Stimulated activated CD8-positive, alpha-beta memory T cell treated with anti-CD3 and anti-CD28 coated beads, Interleukin-7, amount 100 ng/mL, for 1 hour (primary cell): ENCODE measurements around the gene AIDA.
"Not testable (repeated sequence)": the region's sequence is repeated elsewhere in the genome, so short reads cannot be mapped to it uniquely, and the experiment has no call there.

Experiments
- DNase-seq, 2 donors: peaks; one replicate each; pipeline ENCODE4 v3.0.0-alpha.2; 2020; ENCODE audit warnings: low read depth in 2 of 2

The AIDA gene, protein sequence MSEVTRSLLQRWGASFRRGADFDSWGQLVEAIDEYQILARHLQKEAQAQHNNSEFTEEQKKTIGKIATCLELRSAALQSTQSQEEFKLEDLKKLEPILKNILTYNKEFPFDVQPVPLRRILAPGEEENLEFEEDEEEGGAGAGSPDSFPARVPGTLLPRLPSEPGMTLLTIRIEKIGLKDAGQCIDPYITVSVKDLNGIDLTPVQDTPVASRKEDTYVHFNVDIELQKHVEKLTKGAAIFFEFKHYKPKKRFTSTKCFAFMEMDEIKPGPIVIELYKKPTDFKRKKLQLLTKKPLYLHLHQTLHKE

GRCh38 chr1:222712253-222713090, at the start of gene AIDA, which contains the start of gene BROX:
Gene AIDA, minus strand, starts transcription at chr1:222712491. Its CDS starts 174 bp downstream, at chr1:222712317.
Gene BROX, plus strand, starts transcription at chr1:222712564. Its CDS starts 3,136 bp downstream, at chr1:222715700.
- DNase-seq = peak; percentile 93 to 97

- no peak for DNase-seq
Observed at GRCh38 chr1:222761083-222761482, 48.8 kb upstream of the AIDA start.

DNA sequence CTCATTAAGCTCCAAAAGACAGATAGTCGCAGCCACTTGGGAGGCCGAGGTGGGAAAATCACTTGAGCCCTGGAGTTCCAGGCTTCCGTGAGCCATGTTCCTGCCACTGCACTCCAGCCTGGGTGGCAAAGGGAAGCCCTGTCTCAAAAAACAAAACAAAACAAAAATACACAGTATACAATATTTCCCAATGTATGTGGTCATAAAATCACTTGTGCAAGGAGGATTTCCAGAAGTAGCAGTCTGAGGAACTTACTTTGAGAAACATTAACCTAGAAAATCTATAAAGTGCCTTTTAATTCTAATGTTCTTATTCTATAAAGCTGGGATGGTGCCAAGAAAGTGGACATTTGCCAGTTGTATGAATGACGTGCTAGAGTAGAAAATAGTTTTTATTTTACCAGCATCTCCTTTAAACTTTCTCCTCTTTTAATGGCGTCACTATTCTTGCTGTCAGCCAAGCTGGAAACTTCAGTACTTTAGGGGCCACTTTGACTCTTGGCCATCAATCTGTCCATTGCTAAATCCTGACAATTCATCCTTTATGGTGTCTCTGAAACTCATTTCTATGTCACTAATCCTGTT, 47.3 kb upstream of the AIDA start:
- DNase-seq = no peak

DNA sequence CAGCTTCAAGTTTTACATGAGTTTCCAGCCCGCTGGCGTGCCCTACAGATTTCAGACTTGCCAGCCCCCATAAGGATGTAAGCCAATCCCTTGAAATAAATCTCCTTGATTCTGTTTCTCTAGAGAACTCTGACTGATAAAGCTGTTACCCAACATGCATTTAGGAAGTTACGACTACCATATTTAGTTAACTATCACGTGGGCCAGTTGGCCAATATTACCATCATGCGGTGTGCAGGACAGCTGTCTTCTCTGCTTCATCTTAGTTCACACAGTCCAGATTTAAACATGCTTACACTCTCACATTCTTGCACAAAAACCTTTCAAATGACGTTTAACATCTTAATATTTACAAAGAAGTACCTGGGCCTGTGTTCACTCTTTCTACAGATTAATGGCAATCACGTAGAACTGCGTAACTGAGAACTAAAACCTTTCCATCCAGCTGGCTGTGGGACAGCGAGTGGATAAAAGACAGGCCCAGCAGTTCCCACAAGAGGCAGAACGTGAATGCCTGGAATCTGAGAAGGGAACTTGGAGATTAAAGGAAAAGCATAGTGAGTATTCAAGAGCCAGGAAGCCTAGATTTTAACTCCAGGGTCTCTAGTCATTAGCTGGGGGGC, 45.5 kb upstream of the AIDA start:
- no peak for DNase-seq

DNA sequence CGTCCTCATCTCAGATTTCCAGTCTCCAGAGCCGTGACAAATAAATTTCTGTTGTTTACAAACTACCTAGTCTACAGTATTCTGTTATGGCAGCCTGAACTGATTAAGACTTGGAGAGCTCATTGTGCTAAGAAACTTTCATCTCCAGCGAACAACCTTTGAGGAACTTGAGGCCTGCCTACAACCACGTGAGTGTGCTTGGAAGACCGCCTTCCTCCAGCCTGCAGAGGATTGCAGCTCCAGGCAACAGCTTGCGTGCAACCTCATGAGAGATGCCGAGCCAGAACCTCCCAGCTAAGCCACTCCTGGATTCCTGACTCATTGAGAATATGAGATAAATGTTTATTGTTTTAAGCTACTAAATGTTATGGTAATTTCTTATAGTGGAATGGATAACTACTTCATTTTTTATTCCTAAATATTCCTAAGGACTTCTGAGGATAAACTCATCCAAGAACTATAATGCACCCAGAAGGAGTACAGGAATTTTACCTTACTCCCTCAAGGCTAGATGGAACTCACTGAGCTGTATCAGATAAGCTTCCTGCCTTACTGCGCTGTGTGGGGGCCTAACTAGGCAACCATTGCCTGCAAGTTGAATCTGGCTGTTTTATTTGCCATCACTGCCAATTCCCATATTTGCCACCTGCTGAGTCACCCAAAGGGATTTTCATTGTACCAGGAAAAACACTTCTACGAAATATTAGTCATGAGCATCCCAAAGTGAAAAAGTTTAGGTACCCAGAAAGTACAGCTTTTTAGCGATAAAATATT, 42.3 kb upstream of the AIDA start:
- no peak for DNase-seq

DNA sequence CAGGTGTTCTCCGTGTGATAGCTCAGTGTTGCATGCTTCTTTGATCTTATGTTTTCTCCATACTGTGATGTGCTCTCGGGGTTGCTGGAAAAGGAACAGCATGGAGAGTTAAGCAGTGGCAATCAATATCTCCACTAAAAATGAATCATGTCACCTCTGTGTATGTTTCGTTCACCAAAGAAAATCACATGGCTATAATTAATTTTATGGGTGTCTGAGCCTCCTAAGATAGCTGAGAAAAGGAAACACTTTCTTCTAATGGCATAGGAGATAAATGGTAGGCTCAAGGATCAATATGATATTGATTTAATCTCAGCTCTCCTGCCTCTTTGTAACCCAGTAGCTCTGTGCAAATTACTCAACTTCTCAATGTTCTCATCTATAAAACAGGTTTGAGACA, 39.0 kb upstream of the AIDA start:
- no peak for DNase-seq

DNA sequence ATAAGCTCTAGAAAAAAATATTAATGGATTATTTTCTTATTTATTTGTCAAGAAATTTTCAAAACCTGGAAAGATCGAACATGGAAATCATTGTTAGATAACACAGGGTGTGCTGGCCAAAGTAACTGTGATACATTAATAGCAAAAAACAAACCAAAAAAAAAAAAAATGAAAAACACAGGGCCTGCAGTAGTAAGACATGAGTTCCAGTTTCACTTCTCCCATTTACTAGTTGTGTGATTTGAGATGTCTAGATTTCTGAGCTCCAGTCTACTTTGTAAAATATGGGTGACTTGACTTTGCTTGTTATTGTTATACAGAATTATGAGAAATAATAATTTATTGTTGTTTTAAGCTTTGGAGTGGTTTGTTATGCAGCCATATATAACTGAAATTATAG, 38.4 kb upstream of the AIDA start:
- DNase-seq = no peak

- DNase-seq = no peak
Observed at GRCh38 chr1:222749927-222750326, 37.6 kb upstream of the AIDA start.

DNA sequence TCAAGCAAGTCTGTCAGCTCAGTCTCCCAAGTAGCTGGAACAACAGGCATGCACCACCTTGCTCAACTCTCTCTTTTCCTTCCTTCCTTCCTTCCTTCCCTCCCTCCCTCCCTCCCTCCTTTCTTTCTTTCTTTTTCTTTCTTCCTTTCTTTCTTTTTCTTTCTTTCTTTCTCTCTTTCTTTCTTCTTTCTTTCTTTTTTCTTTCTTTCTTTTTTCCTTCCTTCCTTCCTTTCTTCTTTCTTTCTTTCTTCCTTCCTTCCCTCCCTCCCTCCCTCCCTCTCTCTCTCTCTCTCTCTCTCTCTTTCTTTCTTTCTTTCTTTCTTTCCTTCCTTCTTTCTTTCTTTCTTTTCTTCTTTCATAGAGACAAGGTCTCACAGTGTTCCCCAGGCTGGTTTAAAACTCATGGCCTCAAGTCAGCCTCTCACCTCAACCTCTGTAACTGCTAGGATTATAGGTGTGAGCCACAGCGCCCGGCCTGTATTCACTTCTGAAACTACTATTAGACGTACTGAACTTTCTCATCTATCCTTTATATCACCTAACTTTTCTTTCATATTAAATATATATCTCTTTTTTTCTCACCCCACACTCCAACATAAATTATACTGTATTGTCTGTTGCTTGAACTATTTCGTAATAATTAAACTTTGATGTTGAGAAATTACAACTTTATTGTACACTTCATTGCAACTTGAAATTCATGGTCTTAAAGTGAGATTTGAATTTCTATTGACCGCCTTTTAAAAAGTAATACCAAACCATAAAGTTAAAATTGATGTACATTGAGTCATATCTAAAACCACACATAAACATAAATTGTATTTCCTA, 29.6 kb upstream of the AIDA start:
- DNase-seq = not testable (repeated sequence)

- no peak for DNase-seq
Observed at GRCh38 chr1:222739929-222740328, 27.6 kb upstream of the AIDA start.

DNA sequence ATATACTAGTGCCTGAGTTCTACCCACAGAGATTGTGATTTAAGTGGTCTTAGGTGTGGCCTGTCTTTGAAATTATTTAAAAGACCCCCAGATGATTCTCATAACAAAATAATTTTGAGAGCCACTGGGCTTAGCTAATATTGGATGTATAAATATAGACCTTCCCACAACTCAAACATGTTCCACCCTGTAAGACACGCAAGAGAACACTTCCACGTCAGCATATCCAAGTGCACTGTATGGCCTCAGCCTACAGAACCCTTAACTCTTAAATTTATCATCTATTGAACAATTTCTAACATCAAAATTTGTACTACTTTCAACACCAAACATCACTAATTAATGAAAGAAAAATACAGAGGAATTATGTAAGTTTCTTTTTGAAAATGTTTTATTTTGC, 27.2 kb upstream of the AIDA start:
- no peak for DNase-seq

GRCh38 chr1:222736972-222737371, 24.7 kb upstream of the AIDA start, which contains the start of gene FAM177B:
Gene FAM177B, plus strand, starts transcription at chr1:222737202. Its CDS starts 9,344 bp downstream, at chr1:222746546.
- DNase-seq = no peak

DNA sequence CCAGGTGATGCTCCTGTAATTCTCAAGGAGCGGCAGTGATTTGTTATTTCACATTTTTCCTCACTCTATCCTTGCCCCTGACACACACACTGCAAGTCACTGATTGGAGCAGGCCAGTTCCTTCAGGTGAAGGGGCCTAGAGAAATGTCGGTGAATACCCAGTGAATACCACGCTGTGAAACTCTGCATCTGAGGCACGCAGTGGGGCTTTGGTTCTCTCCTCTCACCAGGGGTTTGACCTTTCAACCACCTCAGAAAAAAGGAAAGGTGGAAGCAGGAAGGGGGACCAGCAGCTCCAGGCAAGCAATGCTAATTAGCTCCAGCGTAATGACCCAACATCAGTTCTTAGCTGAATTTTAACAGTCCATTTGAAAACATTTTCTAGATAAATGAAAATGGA, 24.2 kb upstream of the AIDA start:
- DNase-seq = no peak

DNA sequence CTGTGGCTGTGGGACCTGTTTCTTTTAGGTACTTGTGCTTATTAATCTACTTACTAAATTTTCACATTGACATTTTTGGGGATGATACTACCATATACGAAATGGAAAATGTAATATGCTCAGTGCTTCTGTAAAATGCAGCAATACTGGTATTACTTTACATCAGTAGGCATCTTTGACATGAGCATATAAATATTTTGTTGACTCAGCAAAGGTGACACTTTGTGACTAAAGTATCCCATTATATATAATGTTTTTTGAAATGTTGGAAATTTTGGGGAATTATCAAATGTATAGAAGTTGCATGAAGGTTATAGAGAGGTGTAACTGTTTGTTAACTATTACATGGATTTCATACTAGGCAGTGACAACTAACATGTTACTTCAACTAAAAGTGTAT, 22.4 kb upstream of the AIDA start:
- no peak for DNase-seq

DNA sequence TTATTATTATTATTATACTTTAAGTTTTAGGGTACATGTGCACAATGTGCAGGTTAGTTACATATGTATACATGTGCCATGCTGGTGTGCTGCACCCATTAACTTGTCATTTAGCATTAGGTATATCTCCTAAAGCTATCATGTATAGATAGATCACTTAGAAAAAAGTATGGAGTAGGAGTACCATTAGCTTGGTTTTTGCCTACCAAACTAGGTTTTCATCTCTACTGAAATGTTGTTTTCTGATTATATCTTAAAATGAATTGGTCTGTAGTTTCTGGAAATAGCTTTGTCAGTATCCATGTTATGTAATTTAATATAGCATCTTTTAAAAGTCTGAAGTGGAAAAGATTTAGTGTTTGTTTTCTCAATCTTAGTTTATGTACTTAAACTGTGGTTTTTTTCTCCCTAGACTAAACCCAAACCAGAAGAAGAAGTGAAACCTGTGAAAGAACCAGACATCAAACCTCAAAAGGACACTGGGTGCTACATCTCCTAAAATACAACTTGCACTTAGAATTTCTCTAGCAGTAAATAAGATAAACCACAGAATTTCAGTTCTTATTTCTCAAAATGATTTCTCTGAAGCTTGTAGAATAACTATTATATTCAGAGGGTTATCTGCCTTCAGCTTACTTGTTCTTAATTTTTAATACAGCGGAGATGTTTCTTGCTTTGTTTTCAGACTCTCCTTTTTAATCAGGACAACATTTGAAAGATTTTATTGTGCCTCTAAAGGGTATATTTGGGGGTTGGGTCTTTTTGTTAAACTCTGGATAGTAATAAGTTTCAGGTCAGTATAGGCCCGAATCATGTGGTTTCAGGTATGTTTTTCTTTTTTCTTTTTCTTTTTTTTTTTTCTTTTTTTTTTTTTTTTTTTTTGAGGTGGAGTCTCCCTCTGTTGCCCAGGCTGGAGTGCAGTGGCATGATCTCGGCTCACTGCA, 20.2 kb upstream of the AIDA start:
- DNase-seq = no peak

GRCh38 chr1:222730866-222731265, 18.6 kb upstream of the AIDA start:
- DNase-seq = no peak

DNA sequence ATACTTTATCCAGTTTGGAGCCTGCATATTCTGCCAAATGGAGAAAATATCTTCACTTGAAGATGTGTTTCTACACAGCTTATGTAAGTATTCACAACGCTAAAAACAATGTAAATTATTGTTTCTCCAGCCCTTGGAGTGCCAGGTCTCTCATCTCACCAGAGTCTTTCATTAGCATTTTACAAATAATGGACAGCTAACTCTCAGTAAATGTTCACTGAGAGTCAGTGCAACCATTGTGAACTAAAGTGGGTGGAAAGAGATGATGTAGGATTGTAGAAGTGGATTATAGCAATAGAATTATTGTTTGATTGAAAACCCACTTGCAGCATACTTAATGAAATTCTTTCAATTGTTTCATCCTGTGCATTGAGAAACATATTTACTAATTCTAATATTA, 16.5 kb upstream of the AIDA start:
- DNase-seq = no peak

- no peak for DNase-seq
Observed at GRCh38 chr1:222716393-222716792, 4.1 kb upstream of the AIDA start.
